ENCODE results near the gene GABRA6.

The GABRA6 gene

DNA sequence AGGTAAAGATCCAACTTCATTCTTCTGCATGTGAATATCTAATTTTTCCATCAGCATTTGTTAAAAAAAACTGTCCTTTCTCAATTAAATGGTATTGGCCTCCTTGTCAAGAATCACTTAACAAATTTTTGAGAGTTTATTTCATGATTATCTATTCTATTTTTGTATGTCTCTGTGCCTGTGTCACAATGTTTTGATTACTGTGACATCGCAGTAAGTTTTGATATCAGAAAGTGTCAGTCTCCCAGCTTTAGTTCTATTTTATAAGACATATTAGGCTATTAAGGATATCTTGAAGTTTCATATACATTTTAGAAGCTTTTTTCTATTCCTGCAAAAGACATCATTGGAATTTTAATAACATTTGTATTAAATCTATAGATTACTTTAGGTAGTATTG lies 33.6 kb downstream of the GABRA6 start:
- H3K4me1 Mint-ChIP-seq = no peaks in the 10 kb centered on the region
- no peaks in the 10 kb centered on the region for H3K36me3 Mint-ChIP-seq (ENCODE audit: low read depth)
- H3K27me3 Mint-ChIP-seq (ENCODE audit: low read depth) = no peaks in the 10 kb centered on the region
- H3K4me3 Mint-ChIP-seq = no peak overlapping the region
- no peak overlapping the region for H3K27ac Mint-ChIP-seq
- no peaks in the 10 kb centered on the region for H3K9me3 Mint-ChIP-seq
- TF ChIP-seq CTCF (IDR thresholded peaks at IDR 0.05; ENCODE audit: unreplicated experiment in 3 of 3) = no peak

DNA sequence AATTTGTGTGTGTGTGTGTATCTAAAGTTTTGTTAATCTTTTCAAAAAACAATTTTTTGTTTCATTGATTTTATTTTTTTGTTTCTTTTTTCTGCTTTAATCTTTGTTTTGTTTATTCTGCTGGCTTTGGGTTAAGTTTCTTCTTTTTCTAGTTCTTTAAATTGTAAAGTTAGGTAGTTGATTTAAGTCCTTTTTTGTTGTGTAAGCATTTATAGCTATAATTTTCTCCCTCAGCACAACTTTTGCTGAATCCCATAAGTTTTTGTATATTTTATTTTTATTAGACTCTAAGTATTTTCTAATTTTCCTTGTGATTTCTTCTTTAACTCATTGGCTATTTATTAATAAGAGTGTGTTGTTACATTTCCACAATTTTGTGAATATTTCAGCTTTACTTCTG lies 34.9 kb downstream of the GABRA6 start:
- Mint-ChIP-seq H3K36me3 (ENCODE audit: low read depth) (no peaks in the 10 kb centered on the region), H3K4me3 (no peak overlapping the region), H3K27me3 (ENCODE audit: low read depth) (no peaks in the 10 kb centered on the region), H3K9me3 (no peaks in the 10 kb centered on the region), H3K27ac (no peak overlapping the region), H3K4me1 (no peaks in the 10 kb centered on the region)
- TF ChIP-seq CTCF (IDR thresholded peaks at IDR 0.05; ENCODE audit: unreplicated experiment in 3 of 3) = no peak

GRCh38 chr5:161734741-161735140 lies 49.2 kb downstream of the GABRA6 start:
- H3K4me3 Mint-ChIP-seq = no peak overlapping the region
- H3K27me3 Mint-ChIP-seq (ENCODE audit: low read depth) = no peaks in the 10 kb centered on the region
- H3K9me3 Mint-ChIP-seq = no peaks in the 10 kb centered on the region
- no peak for TF ChIP-seq CTCF (IDR thresholded peaks at IDR 0.05; ENCODE audit: unreplicated experiment in 3 of 3)
- no peak overlapping the region for H3K27ac Mint-ChIP-seq
- H3K4me1 Mint-ChIP-seq = no peaks in the 10 kb centered on the region
- no peaks in the 10 kb centered on the region for H3K36me3 Mint-ChIP-seq (ENCODE audit: low read depth)

DNA sequence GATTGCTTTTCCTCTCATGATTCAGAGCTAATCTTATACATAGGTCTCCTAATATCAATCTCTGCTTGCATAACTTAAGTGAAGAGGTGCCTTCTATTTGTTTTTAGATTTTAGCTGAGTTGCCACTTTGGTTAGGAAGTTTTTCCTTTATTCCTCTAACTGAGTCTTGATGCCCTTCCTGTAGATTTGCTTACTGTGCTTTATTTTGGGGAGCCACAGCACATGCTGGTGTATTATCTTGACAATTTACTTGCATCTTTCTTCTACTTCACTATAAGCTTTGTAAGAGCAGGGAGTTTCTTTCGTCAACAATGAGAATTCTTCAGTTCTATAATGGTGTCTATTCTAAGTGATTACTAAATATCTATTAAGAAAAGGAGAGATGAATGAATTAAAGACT lies 54.9 kb downstream of the GABRA6 start:
- no peaks in the 10 kb centered on the region for H3K27me3 Mint-ChIP-seq (ENCODE audit: low read depth)
- H3K4me3 Mint-ChIP-seq = no peak overlapping the region
- TF ChIP-seq CTCF (IDR thresholded peaks at IDR 0.05; ENCODE audit: unreplicated experiment in 3 of 3) = no peak
- H3K4me1 Mint-ChIP-seq = no peaks in the 10 kb centered on the region
- H3K27ac Mint-ChIP-seq = no peak overlapping the region
- no peaks in the 10 kb centered on the region for H3K9me3 Mint-ChIP-seq
- H3K36me3 Mint-ChIP-seq (ENCODE audit: low read depth) = no peaks in the 10 kb centered on the region

DNA sequence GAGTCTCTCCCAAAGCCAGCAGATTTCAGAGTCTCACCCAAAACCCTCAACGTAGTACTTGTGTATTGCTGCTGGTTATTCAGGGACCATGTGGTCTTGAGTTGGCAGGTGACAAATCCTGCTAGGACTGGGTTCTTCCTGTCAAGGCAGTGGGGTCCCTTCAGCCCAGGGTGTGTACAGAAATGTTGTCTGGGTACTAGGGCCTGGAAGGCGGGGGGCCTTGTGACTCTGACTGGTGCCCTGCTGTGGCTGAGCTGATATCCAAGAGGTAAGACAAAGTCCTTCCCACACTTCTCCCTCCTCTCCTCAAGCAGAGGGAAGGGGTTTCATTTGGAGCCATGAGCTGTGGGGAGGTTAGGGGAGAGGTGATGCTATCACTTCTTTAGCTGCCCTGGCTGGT lies 58.8 kb downstream of the GABRA6 start:
- Mint-ChIP-seq H3K27ac (no peak overlapping the region), H3K27me3 (ENCODE audit: low read depth) (no peaks in the 10 kb centered on the region), H3K4me3 (no peak overlapping the region), H3K4me1 (no peaks in the 10 kb centered on the region), H3K36me3 (ENCODE audit: low read depth) (no peaks in the 10 kb centered on the region), H3K9me3 (no peaks in the 10 kb centered on the region)
- TF ChIP-seq CTCF (IDR thresholded peaks at IDR 0.05; ENCODE audit: unreplicated experiment in 3 of 3) = no peak

GRCh38 chr5:161745392-161745791 lies 59.9 kb downstream of the GABRA6 start:
- Mint-ChIP-seq H3K4me1 (no peaks in the 10 kb centered on the region), H3K9me3 (no peaks in the 10 kb centered on the region), H3K27me3 (ENCODE audit: low read depth) (no peaks in the 10 kb centered on the region), H3K36me3 (ENCODE audit: low read depth) (no peaks in the 10 kb centered on the region), H3K4me3 (no peak overlapping the region), H3K27ac (no peak overlapping the region)
- no peak for TF ChIP-seq CTCF (IDR thresholded peaks at IDR 0.05; ENCODE audit: unreplicated experiment in 3 of 3)

Data from nephron (organoid).